ENCODE measurements around the gene INSIG2. TPM values are rescaled to one million over a fixed set of nuclear protein-coding genes. Genes with fewer than 3 reads are reported as not detected.

Gene INSIG2
- total RNA-seq, 1 donor from 2014 or later, result 64.2 TPM

GRCh38 chr2:118123561-118124232 lies 35.4 kb downstream of the INSIG2 start:
- Histone ChIP-seq H3K4me1 (peaks cover 7 to 8% of the 10 kb centered on the region in 2 donors), H3K27me3 (no peaks in the 10 kb centered on the region), H3K36me3 (no peaks in the 10 kb centered on the region), H3K9me3 (peaks cover 0 to 5% of the 10 kb centered on the region in 2 donors), H3K4me3 (no peak overlapping the region), H3K27ac (peak overlapping the region; percentile 64 to 71)
- TF ChIP-seq CTCF (IDR thresholded peaks at IDR 0.05), result no peak
- intact Hi-C loops (cut with DNase I), result no loop called here
- peak in 1 of 2 donors; percentile 68 for DNase-seq (ENCODE audit: low spot score in 2 of 2)

- intact Hi-C loops (cut with DNase I), result no loop called here
- Histone ChIP-seq H3K4me3 (no peak overlapping the region), H3K27ac (peak overlapping the region in 1 of 2 donors; percentile 71), H3K27me3 (no peaks in the 10 kb centered on the region), H3K36me3 (no peaks in the 10 kb centered on the region), H3K9me3 (peaks cover 0 to 5% of the 10 kb centered on the region in 2 donors), H3K4me1 (peaks cover 7 to 8% of the 10 kb centered on the region in 2 donors)
- no peak for TF ChIP-seq CTCF (IDR thresholded peaks at IDR 0.05)
- DNase-seq (ENCODE audit: low spot score in 2 of 2), result no peak
Observed at GRCh38 chr2:118124288-118124891, 36.1 kb downstream of the INSIG2 start.

GRCh38 chr2:118127250-118127649 lies 39.0 kb downstream of the INSIG2 start:
- Histone ChIP-seq H3K27me3 (no peaks in the 10 kb centered on the region), H3K27ac (no peak overlapping the region), H3K36me3 (no peaks in the 10 kb centered on the region), H3K9me3 (no peaks in the 10 kb centered on the region), H3K4me3 (no peak overlapping the region), H3K4me1 (peaks cover 7 to 8% of the 10 kb centered on the region in 2 donors)
- no peak for TF ChIP-seq CTCF (IDR thresholded peaks at IDR 0.05)
- no peak for DNase-seq (ENCODE audit: low spot score in 2 of 2)
- intact Hi-C loops (cut with DNase I), result no loop called here

GRCh38 chr2:118128826-118129225 lies 40.6 kb downstream of the INSIG2 start:
- Histone ChIP-seq H3K27me3 (no peaks in the 10 kb centered on the region), H3K27ac (no peak overlapping the region), H3K36me3 (no peaks in the 10 kb centered on the region), H3K4me1 (peaks cover 0 to under 1% of the 10 kb centered on the region in 2 donors), H3K4me3 (no peak overlapping the region), H3K9me3 (no peaks in the 10 kb centered on the region)
- TF ChIP-seq CTCF (IDR thresholded peaks at IDR 0.05), result no peak
- intact Hi-C loops (cut with DNase I), result no loop called here
- no peak for DNase-seq (ENCODE audit: low spot score in 2 of 2)

- no peak for TF ChIP-seq CTCF (IDR thresholded peaks at IDR 0.05)
- intact Hi-C loops (cut with DNase I), result no loop called here
- DNase-seq (ENCODE audit: low spot score in 2 of 2), result no peak
Observed at GRCh38 chr2:118130385-118130784, 42.1 kb downstream of the INSIG2 start.

More at GRCh38 chr2:118130385-118130784, 42.1 kb downstream of the INSIG2 start:
- H3K4me3 ChIP-seq, result no peak overlapping the region
- H3K36me3 ChIP-seq, result no peaks in the 10 kb centered on the region
- H3K4me1 ChIP-seq, result no peaks in the 10 kb centered on the region
- H3K9me3 ChIP-seq, result no peaks in the 10 kb centered on the region
- H3K27me3 ChIP-seq, result no peaks in the 10 kb centered on the region
- H3K27ac ChIP-seq, result no peak overlapping the region

Data from ascending aorta (tissue), 2 donors.